ENCODE results near the gene A1BG. TPM values are rescaled to one million over a fixed set of nuclear protein-coding genes. Genes with fewer than 3 reads are reported as not detected.

A1BG gene
- total RNA-seq, 1 donor from 2014 or later = 7.5 TPM

GRCh38 chr19:58355215-58355796, 2.0 kb upstream of the A1BG start:
- Histone ChIP-seq H3K4me2 (no peak overlapping the region), H3K9me3 (ENCODE audit: low read depth) (no peaks in the 10 kb centered on the region), H4K20me1 (ENCODE audit: low read depth) (no peaks in the 10 kb centered on the region), H3K36me3 (no peaks in the 10 kb centered on the region), H3K79me2 (ENCODE audit: low read depth) (no peaks in the 10 kb centered on the region), H3F3A (ENCODE audit: low read depth) (no peaks in the 10 kb centered on the region), H3K4me3 (no peak overlapping the region), H3K9ac (no peak overlapping the region), H3K4me1 (no peaks in the 10 kb centered on the region), H3K27ac (no peak overlapping the region), H3K27me3 (no peaks in the 10 kb centered on the region), H2AFZ (replicated peaks) (no peak overlapping the region)
- H3K4me3 Mint-ChIP-seq = no peak overlapping the region
- H3K27ac Mint-ChIP-seq = no peak overlapping the region
- H3K27me3 Mint-ChIP-seq (ENCODE audit: insufficient read depth, low read depth) = peaks cover 15% of the 10 kb centered on the region
- TF ChIP-seq EZH2phosphoT487 (IDR thresholded peaks at IDR 0.05) (no peak), EZH2 (IDR thresholded peaks at IDR 0.05) (no peak)
- TF ChIP-seq, protein P1, sequence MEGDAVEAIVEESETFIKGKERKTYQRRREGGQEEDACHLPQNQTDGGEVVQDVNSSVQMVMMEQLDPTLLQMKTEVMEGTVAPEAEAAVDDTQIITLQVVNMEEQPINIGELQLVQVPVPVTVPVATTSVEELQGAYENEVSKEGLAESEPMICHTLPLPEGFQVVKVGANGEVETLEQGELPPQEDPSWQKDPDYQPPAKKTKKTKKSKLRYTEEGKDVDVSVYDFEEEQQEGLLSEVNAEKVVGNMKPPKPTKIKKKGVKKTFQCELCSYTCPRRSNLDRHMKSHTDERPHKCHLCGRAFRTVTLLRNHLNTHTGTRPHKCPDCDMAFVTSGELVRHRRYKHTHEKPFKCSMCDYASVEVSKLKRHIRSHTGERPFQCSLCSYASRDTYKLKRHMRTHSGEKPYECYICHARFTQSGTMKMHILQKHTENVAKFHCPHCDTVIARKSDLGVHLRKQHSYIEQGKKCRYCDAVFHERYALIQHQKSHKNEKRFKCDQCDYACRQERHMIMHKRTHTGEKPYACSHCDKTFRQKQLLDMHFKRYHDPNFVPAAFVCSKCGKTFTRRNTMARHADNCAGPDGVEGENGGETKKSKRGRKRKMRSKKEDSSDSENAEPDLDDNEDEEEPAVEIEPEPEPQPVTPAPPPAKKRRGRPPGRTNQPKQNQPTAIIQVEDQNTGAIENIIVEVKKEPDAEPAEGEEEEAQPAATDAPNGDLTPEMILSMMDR (IDR thresholded peaks at IDR 0.05) = no peak
- peaks cover 2% of the 10 kb centered on the region for H3K4me1 Mint-ChIP-seq
- no peak for DNase-seq (ENCODE audit: low spot score)
- peaks cover 2% of the 10 kb centered on the region for H3K36me3 Mint-ChIP-seq
- no peaks in the 10 kb centered on the region for H3K9me3 Mint-ChIP-seq

GRCh38 chr19:58354478-58355030, 1.3 kb upstream of the A1BG start:
- Mint-ChIP-seq H3K4me1 (peaks cover 2% of the 10 kb centered on the region), H3K27ac (no peak overlapping the region), H3K27me3 (ENCODE audit: insufficient read depth, low read depth) (peaks cover 15% of the 10 kb centered on the region), H3K4me3 (peak overlapping the region; percentile 59), H3K9me3 (no peaks in the 10 kb centered on the region), H3K36me3 (peaks cover 4% of the 10 kb centered on the region)
- no peaks in the 10 kb centered on the region for H4K20me1 ChIP-seq (ENCODE audit: low read depth)
- H3K9ac ChIP-seq = no peak overlapping the region
- DNase-seq (ENCODE audit: low spot score) = no peak
- H3K36me3 ChIP-seq = no peaks in the 10 kb centered on the region
- no peaks in the 10 kb centered on the region for H3K9me3 ChIP-seq (ENCODE audit: low read depth)
- no peaks in the 10 kb centered on the region for H3K27me3 ChIP-seq
- H3K79me2 ChIP-seq (ENCODE audit: low read depth) = no peaks in the 10 kb centered on the region
- H3K27ac ChIP-seq = no peak overlapping the region
- H2AFZ ChIP-seq (replicated peaks) = no peak overlapping the region
- no peaks in the 10 kb centered on the region for H3K4me1 ChIP-seq
- H3F3A ChIP-seq (ENCODE audit: low read depth) = no peaks in the 10 kb centered on the region
- TF ChIP-seq EZH2 (IDR thresholded peaks at IDR 0.05) (no peak), EZH2phosphoT487 (IDR thresholded peaks at IDR 0.05) (no peak)
- TF ChIP-seq, protein P1 (IDR thresholded peaks at IDR 0.05) = no peak
- H3K4me2 ChIP-seq = no peak overlapping the region
- no peak overlapping the region for H3K4me3 ChIP-seq

DNA sequence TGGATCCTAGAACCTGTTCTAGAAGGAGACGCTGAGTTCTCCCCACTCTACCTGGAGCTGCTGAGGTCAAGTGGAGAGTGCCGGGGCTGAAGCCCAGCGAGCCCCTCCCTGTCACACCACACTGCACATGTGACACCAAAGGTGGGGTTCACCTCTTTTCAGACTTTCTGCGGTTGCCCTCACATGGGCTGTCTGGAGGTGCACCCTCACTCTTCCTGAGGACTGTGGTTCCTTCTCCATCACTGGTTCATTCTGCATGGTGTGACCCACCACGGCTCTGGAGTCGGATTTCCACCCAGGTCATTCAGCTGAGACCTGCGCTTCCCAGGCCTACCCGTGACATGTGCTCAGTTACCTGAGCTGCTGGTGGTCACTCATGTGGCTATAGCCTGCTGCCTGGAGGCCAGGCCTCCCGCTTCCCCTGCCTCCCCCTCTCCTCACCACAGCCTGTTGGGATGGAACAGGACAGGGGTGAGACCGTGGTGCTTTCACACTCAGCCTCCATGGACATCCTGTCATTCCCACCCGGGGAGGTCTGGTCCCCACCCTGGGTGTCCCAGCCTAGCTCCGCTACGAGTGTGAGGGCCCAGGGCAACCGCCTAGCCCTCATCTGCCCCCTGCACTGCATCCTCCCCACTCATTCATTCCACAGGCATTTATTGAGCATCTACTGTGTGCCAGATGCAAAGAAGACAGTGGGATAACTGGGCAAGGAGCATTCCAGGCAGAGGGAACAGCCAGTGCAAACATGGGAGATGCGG, 605 bp upstream of the A1BG start:
- Mint-ChIP-seq H3K4me3 (peak overlapping the region; percentile 59), H3K4me1 (peaks cover 4% of the 10 kb centered on the region)
- no peaks in the 10 kb centered on the region for H3K36me3 ChIP-seq

More for the DNA sequence above, 605 bp upstream of the A1BG start:
- no peak overlapping the region for H3K27ac Mint-ChIP-seq
- H3K4me3 ChIP-seq = no peak overlapping the region
- H3K27me3 ChIP-seq = no peaks in the 10 kb centered on the region
- no peak overlapping the region for H3K27ac ChIP-seq
- H3K4me1 ChIP-seq = no peaks in the 10 kb centered on the region
- peaks cover 5% of the 10 kb centered on the region for H3K36me3 Mint-ChIP-seq
- H3K79me2 ChIP-seq (ENCODE audit: low read depth) = no peaks in the 10 kb centered on the region
- H3K27me3 Mint-ChIP-seq (ENCODE audit: insufficient read depth, low read depth) = peaks cover 15% of the 10 kb centered on the region
- TF ChIP-seq EZH2phosphoT487 (IDR thresholded peaks at IDR 0.05) (no peak), EZH2 (IDR thresholded peaks at IDR 0.05) (no peak)
- TF ChIP-seq, protein P1 (IDR thresholded peaks at IDR 0.05) = no peak
- H2AFZ ChIP-seq (replicated peaks) = no peak overlapping the region
- DNase-seq (ENCODE audit: low spot score) = no peak
- H4K20me1 ChIP-seq (ENCODE audit: low read depth) = no peaks in the 10 kb centered on the region
- no peak overlapping the region for H3K4me2 ChIP-seq
- no peaks in the 10 kb centered on the region for H3K9me3 ChIP-seq (ENCODE audit: low read depth)
- no peaks in the 10 kb centered on the region for H3F3A ChIP-seq (ENCODE audit: low read depth)
- H3K9me3 Mint-ChIP-seq = no peaks in the 10 kb centered on the region
- no peak overlapping the region for H3K9ac ChIP-seq

Measured in neural progenitor cell (in vitro differentiated cells).